GM10248 (cell line): Measurements from ENCODE around the gene EFEMP1.

Source experiments
- CTCF ChIA-PET: fragments of 300-600 bp; sonication (Branson Sonifier 250); formaldehyde crosslinking; extraction: SDS; loops from one replicate; lab custom pipeline; 2021; ENCODE audit warnings: antibody characterized with exemption; lab: Yijun Ruan, JAX
- POLR2A ChIA-PET: fragments of 350-650 bp; sonication (Branson Sonifier 250); formaldehyde crosslinking; extraction: SDS; loops from one replicate; lab custom pipeline; 2020; ENCODE audit warnings: antibody characterized with exemption; lab: Yijun Ruan, JAX
- DNase-seq: peaks from one replicate; pipeline ENCODE4 v3.0.0; 2012; ENCODE audit errors: extremely low spot score
- CTCF ChIP-seq: IDR thresholded peaks from 2 replicates; pipeline ENCODE4 v1.5.1; 2012; ENCODE audit warnings: mild to moderate bottlenecking, low read depth; ENCODE audit errors: extremely low read depth, missing control alignments, control extremely low read depth

Gene EFEMP1

GRCh38 chr2:55887901-55888624, 35.5 kb downstream of the EFEMP1 start:
- ChIA-PET POLR2A (no interaction called here), CTCF (no interaction called here)
- no peak for TF ChIP-seq CTCF
- DNase-seq: no peak

GRCh38 chr2:55887351-55887750, 36.2 kb downstream of the EFEMP1 start:
- DNase-seq: no peak
- CTCF ChIA-PET: no interaction called here
- no peak for TF ChIP-seq CTCF
- POLR2A ChIA-PET: no interaction called here

- no peak for DNase-seq
- POLR2A ChIA-PET: no interaction called here
- CTCF ChIA-PET: no interaction called here
- TF ChIP-seq CTCF: no peak
Observed at GRCh38 chr2:55885944-55886281, 37.7 kb downstream of the EFEMP1 start.

GRCh38 chr2:55885127-55885943, 38.2 kb downstream of the EFEMP1 start:
- no peak for DNase-seq
- CTCF ChIA-PET: interaction anchor here (1.2 to 1.8 kb wide), 2 partner anchors 9 to 12 kb away, joined by 4 read pairs; no protein-coding TSS in a partner anchor
- POLR2A ChIA-PET: no interaction called here
- no peak for TF ChIP-seq CTCF

- no peak for TF ChIP-seq CTCF
- POLR2A ChIA-PET: no interaction called here
- CTCF ChIA-PET: interaction anchor here (1.8 kb wide), 1 partner anchor 14 kb away, joined by 4 read pairs; no protein-coding TSS in a partner anchor
- no peak for DNase-seq
Observed at GRCh38 chr2:55883829-55884228, 39.8 kb downstream of the EFEMP1 start.

- CTCF ChIA-PET: no interaction called here
- no peak for DNase-seq
Observed at GRCh38 chr2:55883357-55883756, 40.2 kb downstream of the EFEMP1 start.

More at GRCh38 chr2:55883357-55883756, 40.2 kb downstream of the EFEMP1 start:
- TF ChIP-seq CTCF: no peak
- POLR2A ChIA-PET: no interaction called here
